ENCODE data around the gene S1PR1.

The S1PR1 gene

GRCh38 chr1:101245246-101245927, 8.6 kb downstream of the S1PR1 start:
- DNase-seq (ENCODE audit: low spot score), result no peak

DNA sequence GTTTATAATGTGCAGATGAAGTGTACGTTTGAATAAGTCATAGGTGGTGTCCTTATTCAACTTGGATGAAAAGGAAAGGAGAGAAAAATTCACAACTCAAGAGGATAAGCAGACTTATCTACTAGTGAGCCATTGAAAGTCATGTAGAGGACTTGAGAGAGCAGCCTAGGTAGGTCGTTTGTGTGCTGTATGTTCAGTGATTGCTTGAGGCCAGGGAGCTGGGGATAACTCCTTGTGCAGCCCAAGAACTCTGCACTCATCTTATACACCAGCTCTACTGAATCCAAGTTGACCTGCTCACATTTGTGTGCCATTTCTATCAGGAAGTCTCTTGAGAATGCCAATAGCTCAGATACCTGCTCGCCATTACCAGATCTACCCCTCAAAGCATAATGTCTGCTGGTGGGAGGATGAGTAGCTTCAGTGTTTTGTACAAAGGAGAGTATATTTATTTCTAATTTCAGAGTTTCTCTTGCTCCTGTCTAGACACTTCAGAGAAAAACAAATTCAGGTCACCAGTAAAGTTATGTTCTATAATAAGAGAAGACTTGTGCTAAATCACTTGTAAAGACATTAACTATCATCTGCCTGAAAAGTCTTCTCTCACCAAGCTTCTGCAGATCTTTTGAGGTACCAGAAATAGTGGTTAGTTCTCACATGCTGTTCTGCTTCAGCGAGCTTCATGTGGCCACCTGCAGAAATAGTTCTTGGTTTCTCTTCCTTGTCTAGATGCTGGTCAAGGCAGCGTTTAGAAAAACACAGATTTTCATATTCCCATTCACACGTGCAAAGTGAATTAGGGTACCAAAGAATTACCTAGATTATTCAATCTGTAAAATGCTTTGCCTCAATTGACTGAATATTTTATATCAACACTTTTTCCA, 10.8 kb downstream of the S1PR1 start:
- no peak for DNase-seq (ENCODE audit: low spot score)

DNA sequence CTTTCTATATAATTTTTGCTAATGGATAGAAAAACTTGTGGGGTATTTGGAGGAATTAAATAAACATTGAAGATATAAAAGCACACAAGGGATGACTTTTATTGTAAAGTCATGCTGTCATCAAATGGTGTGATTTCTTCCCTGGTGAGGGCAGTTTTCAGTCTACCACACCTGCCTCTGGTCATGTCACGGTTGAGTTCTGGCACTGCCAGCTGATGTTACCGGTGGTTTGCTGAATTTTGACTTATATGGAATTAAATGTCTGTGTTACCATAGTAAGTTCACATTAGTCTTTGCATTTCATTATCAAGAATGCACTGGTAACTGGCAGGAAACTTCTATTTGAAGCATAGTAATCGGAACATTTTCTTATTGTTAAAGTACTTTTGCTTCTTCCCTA, 13.4 kb downstream of the S1PR1 start:
- DNase-seq (ENCODE audit: low spot score), result no peak

DNA sequence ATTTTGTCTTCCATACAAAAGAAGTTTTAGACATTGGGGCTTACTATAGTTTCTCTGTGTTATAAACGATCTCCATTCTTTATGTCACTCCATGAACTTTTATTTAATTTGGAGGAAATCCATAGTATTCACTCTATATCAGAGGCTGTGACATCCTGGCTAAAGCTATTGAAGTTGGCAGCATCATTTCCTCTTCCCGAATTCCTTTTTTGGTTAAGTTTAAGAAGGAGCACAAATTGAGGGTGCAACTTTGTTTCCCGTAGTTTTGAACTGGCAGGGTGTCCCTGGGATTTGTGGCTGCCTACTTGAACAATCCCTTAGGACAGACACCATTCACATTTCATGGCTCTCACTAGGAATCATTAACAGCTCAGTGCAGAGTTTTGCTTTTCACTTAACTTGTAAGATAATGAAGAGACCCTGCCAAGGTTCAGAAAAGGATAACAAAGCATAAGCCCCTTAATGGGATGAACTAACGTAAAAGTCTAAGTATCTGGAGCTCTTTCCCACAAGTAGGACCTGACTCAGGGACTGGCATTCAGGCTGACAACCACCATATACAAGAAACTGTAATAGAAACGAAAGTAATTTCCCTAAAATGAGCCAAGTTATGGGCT, 13.9 kb downstream of the S1PR1 start:
- DNase-seq (ENCODE audit: low spot score), result no peak

DNA sequence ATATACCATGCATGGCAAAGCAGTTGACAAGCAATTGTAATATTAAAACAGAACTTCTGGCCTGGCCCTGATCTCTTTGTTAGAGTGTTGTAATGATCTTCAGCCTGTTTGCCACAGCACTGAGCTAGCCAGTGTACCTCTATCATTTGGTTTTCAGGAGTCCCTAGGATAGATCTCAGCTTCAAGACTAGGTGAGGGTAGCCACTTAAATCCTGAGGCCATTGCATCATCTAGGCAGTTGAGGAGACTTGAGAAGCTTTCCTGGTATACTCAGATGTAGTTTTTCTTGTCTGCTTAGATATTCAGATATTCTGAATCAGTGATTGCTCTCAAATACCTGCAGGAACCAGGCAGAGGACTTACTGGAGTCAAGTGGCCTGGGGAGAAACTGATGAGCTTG, 14.7 kb downstream of the S1PR1 start:
- no peak for DNase-seq (ENCODE audit: low spot score)

DNA sequence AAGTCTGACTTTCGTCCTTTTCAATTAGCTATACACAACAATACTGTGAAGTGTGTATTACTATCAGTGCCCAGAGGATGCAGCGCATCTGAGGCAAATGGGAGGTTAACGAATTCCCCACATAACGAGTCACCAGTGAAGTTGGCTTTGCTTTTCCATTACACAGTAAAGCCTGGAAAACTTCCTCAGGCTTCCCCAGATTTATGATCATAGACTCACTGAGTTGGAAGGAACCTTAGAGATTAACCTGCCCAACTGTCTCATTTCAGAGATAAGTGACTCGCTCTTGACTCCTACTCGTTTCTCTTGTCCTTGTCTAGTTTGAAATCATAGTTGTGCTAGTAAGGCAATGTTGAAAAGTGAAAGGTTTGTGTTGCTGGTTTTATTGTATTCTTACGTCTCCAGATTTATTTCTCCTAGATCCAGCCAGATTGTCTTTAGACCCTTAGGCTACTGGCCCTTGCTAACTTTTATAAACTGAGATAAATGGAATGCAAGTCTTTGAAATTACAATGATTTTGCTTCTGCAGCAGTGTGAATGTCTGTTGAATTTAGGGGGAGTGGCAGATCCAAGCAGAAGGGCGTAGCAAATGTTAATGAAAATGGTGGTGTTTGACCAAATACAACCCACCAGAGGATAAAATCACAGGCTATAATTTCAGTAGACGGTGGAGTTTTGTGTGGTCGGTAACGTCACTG, 17.3 kb downstream of the S1PR1 start:
- no peak for DNase-seq (ENCODE audit: low spot score)

GRCh38 chr1:101257500-101258325, 20.9 kb downstream of the S1PR1 start:
- DNase-seq (ENCODE audit: low spot score), result peak; percentile 75

- peak; percentile 71 for DNase-seq (ENCODE audit: low spot score)
These were observed 22.9 kb downstream of the S1PR1 start for GRCh38 chr1:101259744-101260148.

DNA sequence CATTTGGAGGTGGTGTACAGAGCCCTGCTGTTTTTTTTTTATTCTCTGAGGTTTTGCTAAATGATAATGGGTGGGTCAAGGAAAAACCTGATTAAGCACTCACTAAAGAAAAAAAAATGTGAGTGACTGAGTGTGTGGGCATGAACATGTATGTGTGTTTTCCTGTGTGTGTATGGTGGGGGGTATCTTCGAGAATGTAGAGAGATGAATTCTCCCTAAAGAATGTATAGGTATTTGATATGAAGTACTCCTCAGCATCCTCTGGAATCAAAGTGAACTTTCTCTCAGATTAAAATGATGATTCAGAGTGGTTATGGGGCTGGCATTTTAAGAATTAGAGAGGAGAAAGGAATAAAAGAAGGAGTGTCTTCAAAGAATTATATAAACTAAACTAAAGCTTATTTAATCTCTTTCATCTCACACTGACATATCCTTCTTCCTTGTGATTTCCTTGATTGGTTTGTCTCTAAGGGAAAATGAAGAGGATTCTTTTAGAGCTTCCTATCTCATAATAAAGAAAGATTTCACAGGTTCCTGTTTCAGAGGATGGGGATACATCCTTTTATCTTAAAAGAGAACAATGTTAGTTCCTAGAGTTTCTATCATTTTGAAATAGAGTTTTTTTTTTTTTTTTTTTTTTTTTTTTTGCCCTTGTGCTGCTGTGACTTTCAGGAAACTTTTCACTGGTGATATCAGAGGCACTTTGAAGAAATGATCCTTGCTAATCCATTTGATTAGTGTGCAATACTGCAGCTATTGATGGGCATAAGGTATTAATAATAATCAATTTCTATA, 23.9 kb downstream of the S1PR1 start:
- no peak for DNase-seq (ENCODE audit: low spot score)

GRCh38 chr1:101261623-101262022, 24.8 kb downstream of the S1PR1 start:
- DNase-seq (ENCODE audit: low spot score), result no peak

- no peak for DNase-seq (ENCODE audit: low spot score)
These were observed 25.2 kb downstream of the S1PR1 start for GRCh38 chr1:101262060-101262459.

- DNase-seq (ENCODE audit: low spot score), result no peak
These were observed 26.0 kb downstream of the S1PR1 start for GRCh38 chr1:101262630-101263348.

GRCh38 chr1:101264697-101265096, 27.9 kb downstream of the S1PR1 start:
- peak; percentile 50 for DNase-seq (ENCODE audit: low spot score)

DNA sequence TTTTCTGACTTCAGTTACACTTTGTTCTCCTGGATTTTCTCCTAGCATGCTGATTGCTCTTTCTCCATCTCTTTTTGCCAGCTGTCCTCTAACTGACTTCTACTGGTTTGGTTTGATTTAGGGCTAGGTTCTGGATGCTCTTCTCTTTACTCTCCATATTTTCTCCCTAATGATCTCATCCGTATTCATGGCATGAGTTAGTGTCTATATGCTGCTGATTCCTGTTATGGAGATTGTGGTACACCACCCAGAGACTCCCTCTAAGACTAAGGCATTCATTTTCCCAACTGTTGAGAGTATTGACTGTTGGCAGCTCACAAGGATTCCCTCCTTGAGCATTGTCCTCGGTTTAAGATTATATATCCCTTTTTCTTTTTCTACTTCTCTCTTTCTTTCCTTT, 28.9 kb downstream of the S1PR1 start:
- DNase-seq (ENCODE audit: low spot score), result no peak

- no peak for DNase-seq (ENCODE audit: low spot score)
These were observed 30.3 kb downstream of the S1PR1 start for GRCh38 chr1:101267082-101267481.

GRCh38 chr1:101268893-101269292, 32.1 kb downstream of the S1PR1 start:
- no peak for DNase-seq (ENCODE audit: low spot score)

DNA sequence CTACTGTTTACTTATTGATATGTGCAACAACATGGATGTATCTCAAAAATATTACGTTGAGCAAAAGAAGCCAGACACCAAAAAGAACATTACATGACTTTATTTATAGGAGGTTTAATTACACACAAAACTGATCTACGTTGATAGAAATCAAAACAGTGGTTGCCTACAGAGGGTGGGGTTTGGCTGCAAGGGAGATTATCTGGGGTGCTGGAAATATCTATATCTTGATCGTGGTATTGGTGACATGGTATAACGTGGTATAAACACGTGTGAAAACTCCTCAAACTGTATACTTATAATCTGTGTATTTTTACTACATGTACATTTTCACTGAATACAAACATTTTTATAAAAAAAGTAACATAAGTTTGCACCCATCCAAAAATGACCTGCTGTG, 38.9 kb downstream of the S1PR1 start:
- DNase-seq (ENCODE audit: low spot score), result no peak

DNA sequence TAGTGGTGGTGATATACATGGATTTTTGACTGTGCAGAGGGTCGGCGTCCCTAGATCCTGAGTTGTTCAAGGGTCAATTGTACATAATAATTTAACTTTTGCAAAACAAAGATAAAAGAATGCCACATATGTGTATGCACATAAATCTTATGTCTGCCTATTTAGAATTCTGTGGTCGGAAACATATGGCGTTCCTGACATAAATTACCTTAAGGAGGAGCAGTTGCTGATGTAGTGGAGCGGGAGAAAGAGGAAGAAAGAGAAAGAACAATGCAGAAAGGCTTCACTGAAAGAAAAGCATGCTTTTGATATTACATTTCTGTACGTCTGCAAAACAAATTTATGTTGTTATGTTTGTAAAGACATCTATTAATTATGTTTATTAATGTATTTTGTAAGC, 40.0 kb downstream of the S1PR1 start:
- no peak for DNase-seq (ENCODE audit: low spot score)

DNA sequence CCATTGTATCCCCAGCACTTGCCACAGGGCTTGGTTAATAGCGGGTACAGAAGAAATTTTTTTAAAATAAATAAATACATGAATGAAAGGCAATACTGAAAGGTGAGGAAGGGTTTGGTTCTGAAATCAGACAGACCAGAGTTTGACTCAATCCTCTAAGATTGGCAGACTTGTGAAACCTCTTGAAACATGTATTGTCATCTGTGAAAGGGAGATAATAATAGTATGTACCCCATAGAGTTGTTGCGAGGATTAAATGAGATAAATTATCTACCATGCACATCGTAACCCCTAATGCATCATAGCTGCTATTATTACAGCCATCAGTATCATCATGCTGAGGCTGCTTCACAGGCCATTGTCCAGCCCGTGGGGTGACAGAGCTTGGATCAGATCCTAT, 41.4 kb downstream of the S1PR1 start:
- DNase-seq (ENCODE audit: low spot score), result no peak

DNA sequence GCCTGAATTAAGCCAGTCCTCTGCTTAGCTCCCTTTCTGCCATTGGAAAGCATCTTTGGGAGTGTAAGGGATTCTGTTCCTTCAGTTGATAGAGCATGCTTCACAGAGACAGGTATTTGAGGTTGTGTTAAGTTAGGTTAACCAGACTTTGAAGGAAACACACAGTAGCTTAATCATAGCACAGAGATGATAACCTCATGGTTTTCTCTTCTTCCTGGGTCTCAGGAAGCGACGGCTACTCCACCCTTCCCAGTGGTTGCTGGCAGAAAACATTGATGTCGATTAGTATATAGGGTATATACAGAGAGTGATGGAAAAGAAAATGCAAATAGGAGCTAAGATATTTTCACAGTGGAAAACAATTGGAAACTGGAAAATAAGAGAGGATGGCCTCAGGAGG, 42.0 kb downstream of the S1PR1 start:
- DNase-seq (ENCODE audit: low spot score), result no peak

Measured in hematopoietic multipotent progenitor cell treated with erythropoietin and hydrocortisone succinate and interleukin-3 and kit ligand, for 17 days (in vitro differentiated cells).